Activated naive CD8-positive, alpha-beta T cell treated with anti-CD3 and anti-CD28 coated beads, Interleukin-2, amount 50 U/mL, for 24 hours (primary cell): ENCODE measurements around the gene C2CD3.
"Not testable (repeated sequence)": the region's sequence is repeated elsewhere in the genome, so short reads cannot be mapped to it uniquely, and the experiment has no call there.

ENCODE experiments used
- ATAC-seq: fragments of 150-1000 bp; cut with Tn5 transposase; one replicate; pipeline ENCODE4 v1.10.0; 2021
- DNase-seq: peaks from one replicate; pipeline ENCODE4 v3.0.0; 2021
- H3K27ac Mint-ChIP-seq: one replicate; pipeline ENCODE4 v1.8.0; 2021; ENCODE audit warnings: mild to moderate bottlenecking, mixed read lengths
- H3K27me3 Mint-ChIP-seq: one replicate; pipeline ENCODE4 v1.8.0; 2021; ENCODE audit warnings: mixed read lengths
- H3K36me3 Mint-ChIP-seq: one replicate; pipeline ENCODE4 v1.8.0; 2021; ENCODE audit warnings: low read depth, mixed read lengths
- H3K4me1 Mint-ChIP-seq: one replicate; pipeline ENCODE4 v1.8.0; 2021; ENCODE audit warnings: mixed read lengths
- H3K4me3 Mint-ChIP-seq: one replicate; pipeline ENCODE4 v1.8.0; 2021; ENCODE audit warnings: mild to moderate bottlenecking, moderate library complexity, mixed read lengths
- H3K9me3 Mint-ChIP-seq: one replicate; pipeline ENCODE4 v1.8.0; 2021; ENCODE audit warnings: mixed read lengths

C2CD3 gene

GRCh38 chr11:73991471-73992006, 179.3 kb downstream of the C2CD3 start:
- H3K36me3 Mint-ChIP-seq: no peaks in the 10 kb centered on the region
- H3K27ac Mint-ChIP-seq: peak overlapping the region; percentile 65
- H3K27me3 Mint-ChIP-seq: no peaks in the 10 kb centered on the region
- H3K9me3 Mint-ChIP-seq: no peaks in the 10 kb centered on the region
- no peak for ATAC-seq
- no peak overlapping the region for H3K4me3 Mint-ChIP-seq
- H3K4me1 Mint-ChIP-seq: peaks cover 61% of the 10 kb centered on the region
- DNase-seq: no peak

GRCh38 chr11:73990730-73991129, 180.1 kb downstream of the C2CD3 start:
- Mint-ChIP-seq H3K27me3 (no peaks in the 10 kb centered on the region), H3K36me3 (no peaks in the 10 kb centered on the region), H3K4me1 (peaks cover 56% of the 10 kb centered on the region), H3K9me3 (no peaks in the 10 kb centered on the region), H3K4me3 (no peak overlapping the region), H3K27ac (peak overlapping the region; percentile 65)
- ATAC-seq (no peak), DNase-seq (no peak)

- no peak overlapping the region for H3K27ac Mint-ChIP-seq
Observed at GRCh38 chr11:73989156-73989555, 181.6 kb downstream of the C2CD3 start.

GRCh38 chr11:73988227-73988626, 182.6 kb downstream of the C2CD3 start:
- H3K27ac Mint-ChIP-seq: no peak overlapping the region
- H3K36me3 Mint-ChIP-seq: no peaks in the 10 kb centered on the region
- H3K9me3 Mint-ChIP-seq: no peaks in the 10 kb centered on the region
- peaks cover 57% of the 10 kb centered on the region for H3K4me1 Mint-ChIP-seq
- ATAC-seq (no peak), DNase-seq (no peak)
- H3K27me3 Mint-ChIP-seq: no peaks in the 10 kb centered on the region
- no peak overlapping the region for H3K4me3 Mint-ChIP-seq

More at GRCh38 chr11:73989156-73989555, 181.6 kb downstream of the C2CD3 start:
- ATAC-seq (no peak), DNase-seq (no peak)
- H3K27me3 Mint-ChIP-seq: no peaks in the 10 kb centered on the region
- H3K36me3 Mint-ChIP-seq: no peaks in the 10 kb centered on the region
- no peak overlapping the region for H3K4me3 Mint-ChIP-seq
- no peaks in the 10 kb centered on the region for H3K9me3 Mint-ChIP-seq
- H3K4me1 Mint-ChIP-seq: peaks cover 54% of the 10 kb centered on the region

- H3K9me3 Mint-ChIP-seq, ATAC-seq, DNase-seq, H3K27me3 Mint-ChIP-seq, H3K4me3 Mint-ChIP-seq, H3K27ac Mint-ChIP-seq: not testable (repeated sequence)
- Mint-ChIP-seq H3K36me3 (peaks cover 17% of the 10 kb centered on the region), H3K4me1 (peaks cover 45% of the 10 kb centered on the region)
Observed at GRCh38 chr11:73985661-73986060, 185.1 kb downstream of the C2CD3 start.

- no peak for DNase-seq
- Mint-ChIP-seq H3K4me3 (peak overlapping the region; percentile 91), H3K27ac (peak overlapping the region; percentile 97), H3K9me3 (no peaks in the 10 kb centered on the region), H3K4me1 (peaks cover 57% of the 10 kb centered on the region), H3K27me3 (no peaks in the 10 kb centered on the region), H3K36me3 (peaks cover 34% of the 10 kb centered on the region)
- ATAC-seq: no peak
Observed at GRCh38 chr11:73983741-73984538, 186.9 kb downstream of the C2CD3 start.

- Mint-ChIP-seq H3K27me3 (no peaks in the 10 kb centered on the region), H3K36me3 (peaks cover 42% of the 10 kb centered on the region), H3K27ac (peak overlapping the region; percentile 97), H3K4me1 (peaks cover 65% of the 10 kb centered on the region), H3K4me3 (peak overlapping the region; percentile 91), H3K9me3 (no peaks in the 10 kb centered on the region)
- ATAC-seq: peak; percentile 87
- DNase-seq: peak; percentile 95
Observed at GRCh38 chr11:73982990-73983740, 187.6 kb downstream of the C2CD3 start.

GRCh38 chr11:73982595-73982989, 188.2 kb downstream of the C2CD3 start, which contains the start of gene UCP2:
Gene UCP2 (minus strand): TSS chr11:73982843. CDS start chr11:73978378, 4,465 bp downstream.
- H3K36me3 Mint-ChIP-seq: peaks cover 48% of the 10 kb centered on the region
- ATAC-seq (peak; percentile 70), DNase-seq (peak; percentile 91)
- no peaks in the 10 kb centered on the region for H3K9me3 Mint-ChIP-seq
- H3K27me3 Mint-ChIP-seq: no peaks in the 10 kb centered on the region
- peak within 1 kb of the TSS; percentile 91 for H3K4me3 Mint-ChIP-seq
- peak within 1 kb of the TSS; percentile 97 for H3K27ac Mint-ChIP-seq
- peaks cover 71% of the 10 kb centered on the region for H3K4me1 Mint-ChIP-seq

GRCh38 chr11:73981051-73981805, 189.6 kb downstream of the C2CD3 start:
- H3K9me3 Mint-ChIP-seq: no peaks in the 10 kb centered on the region
- peaks cover 62% of the 10 kb centered on the region for H3K36me3 Mint-ChIP-seq
- no peak for DNase-seq
- ATAC-seq: no peak
- no peaks in the 10 kb centered on the region for H3K27me3 Mint-ChIP-seq
- H3K4me3 Mint-ChIP-seq: peak overlapping the region; percentile 91
- H3K4me1 Mint-ChIP-seq: peaks cover 79% of the 10 kb centered on the region
- H3K27ac Mint-ChIP-seq: peak overlapping the region; percentile 97

GRCh38 chr11:73980001-73980961, 190.5 kb downstream of the C2CD3 start:
- H3K27ac Mint-ChIP-seq: peak overlapping the region; percentile 97
- peak; percentile 73 for DNase-seq
- H3K9me3 Mint-ChIP-seq: no peaks in the 10 kb centered on the region
- peak; percentile 27 for ATAC-seq
- peaks cover 70% of the 10 kb centered on the region for H3K36me3 Mint-ChIP-seq
- peaks cover 82% of the 10 kb centered on the region for H3K4me1 Mint-ChIP-seq
- peak overlapping the region; percentile 91 for H3K4me3 Mint-ChIP-seq
- no peaks in the 10 kb centered on the region for H3K27me3 Mint-ChIP-seq

GRCh38 chr11:73978576-73979086, 192.2 kb downstream of the C2CD3 start:
- no peak for ATAC-seq
- H3K4me3 Mint-ChIP-seq: peak overlapping the region; percentile 91
- H3K4me1 Mint-ChIP-seq: peaks cover 83% of the 10 kb centered on the region
- H3K36me3 Mint-ChIP-seq: peaks cover 87% of the 10 kb centered on the region
- DNase-seq: no peak
- H3K9me3 Mint-ChIP-seq: no peaks in the 10 kb centered on the region
- no peaks in the 10 kb centered on the region for H3K27me3 Mint-ChIP-seq
- H3K27ac Mint-ChIP-seq: peak overlapping the region; percentile 97

GRCh38 chr11:73977856-73978519, 192.8 kb downstream of the C2CD3 start:
- peaks cover 89% of the 10 kb centered on the region for H3K36me3 Mint-ChIP-seq
- H3K4me3 Mint-ChIP-seq: peak overlapping the region; percentile 91
- peak overlapping the region; percentile 97 for H3K27ac Mint-ChIP-seq
- ATAC-seq: no peak
- no peak for DNase-seq
- no peaks in the 10 kb centered on the region for H3K9me3 Mint-ChIP-seq
- peaks cover 84% of the 10 kb centered on the region for H3K4me1 Mint-ChIP-seq
- H3K27me3 Mint-ChIP-seq: no peaks in the 10 kb centered on the region
